Endodermal cell (in vitro differentiated cells): Measurements from ENCODE around the gene THADA. TPM values are rescaled to one million over a fixed set of nuclear protein-coding genes. Genes with fewer than 3 reads are reported as not detected.

Source experiments
- DNase-seq: peaks from one replicate; pipeline ENCODE4 v3.0.0-alpha.2; 2017
- H3K27ac ChIP-seq: 2 replicates; pipeline ENCODE4 v1.5.1; 2013; ENCODE audit warnings: mild to moderate bottlenecking, low read depth, low read length, moderate library complexity
- H3K27me3 ChIP-seq: 2 replicates; pipeline ENCODE4 v1.6.1; 2013; ENCODE audit warnings: mild to moderate bottlenecking, low read length, moderate library complexity; ENCODE audit not compliant: insufficient read depth, control insufficient read depth, poor library complexity, severe bottlenecking
- H3K36me3 ChIP-seq: 2 replicates; pipeline ENCODE4 v1.7.0; 2013; ENCODE audit warnings: mild to moderate bottlenecking, low read length, moderate library complexity; ENCODE audit not compliant: control insufficient read depth, insufficient read depth
- H3K4me1 ChIP-seq: one replicate; pipeline ENCODE4 v1.7.0; 2013; ENCODE audit warnings: low read length; ENCODE audit not compliant: control insufficient read depth, insufficient read depth
- H3K4me3 ChIP-seq: 2 replicates; pipeline ENCODE4 v1.5.1; 2013; ENCODE audit warnings: mild to moderate bottlenecking, low read length, moderate library complexity
- H3K9ac ChIP-seq: 2 replicates; pipeline ENCODE4 v1.6.1; 2013; ENCODE audit warnings: mild to moderate bottlenecking, low read length, moderate library complexity; ENCODE audit not compliant: poor library complexity, severe bottlenecking; ENCODE audit errors: extremely low read depth
- H3K9me3 ChIP-seq: 2 replicates; pipeline ENCODE4 v1.6.1; 2013; ENCODE audit warnings: mild to moderate bottlenecking, low read length, moderate library complexity; ENCODE audit not compliant: control insufficient read depth
- H3K27ac Mint-ChIP-seq: 2 replicates; pipeline ENCODE4 v1.8.0; 2020; ENCODE audit warnings: mixed read lengths
- H3K27me3 Mint-ChIP-seq: 2 replicates; pipeline ENCODE4 v1.8.0; 2021; ENCODE audit warnings: mild to moderate bottlenecking, mixed read lengths; ENCODE audit not compliant: insufficient read depth
- H3K36me3 Mint-ChIP-seq: 2 replicates; pipeline ENCODE4 v1.8.0; 2020; ENCODE audit warnings: low read depth, mixed read lengths
- H3K4me1 Mint-ChIP-seq: 2 replicates; pipeline ENCODE4 v1.8.0; 2020; ENCODE audit warnings: mixed read lengths
- H3K4me3 Mint-ChIP-seq: 2 replicates; pipeline ENCODE4 v1.8.0; 2020; ENCODE audit warnings: mild to moderate bottlenecking, moderate library complexity, mixed read lengths
- H3K9me3 Mint-ChIP-seq: 2 replicates; pipeline ENCODE4 v1.8.0; 2020; ENCODE audit warnings: mild to moderate bottlenecking, mixed read lengths
- CTCF ChIP-seq: fragments of 200-600 bp; sonication (generic); conservative IDR thresholded peaks from 2 replicates; pipeline ENCODE4 v1.5.0; 2021; ENCODE audit warnings: antibody characterized with exemption, mild to moderate bottlenecking
- WGBS, 2 experiments: methylation state at CpG; one replicate each; pipeline versions ENCODE4 v1.1.5 to v1.1.7; 2013; ENCODE audit warnings: missing lambda C conversion rate in 2 of 2, mixed read lengths in 1 of 2; ENCODE audit not compliant: insufficient coverage in 1 of 2, insufficient read length in 1 of 2; 5-methylcytosine and 5-hydroxymethylcytosine counted together
- total RNA-seq, 2 donors: library from RNA; stranded (reverse); fragmentation: NEBNext Ultra II Directional in 1 of 2; extraction: Animal tissue kit (Norgen Biotek cat#: 25700) in 1 of 2; gene quantifications; 2 replicates in 1 of 2; 3 replicates in 1 of 2; pipeline ENCODE4 v1.2.1, GENCODE V29; 2021

THADA gene
- total RNA-seq, 2 donors from 2014 or later: 32.8 to 35.0 TPM

- no peak overlapping the region for H3K27ac ChIP-seq
- H3K9me3 Mint-ChIP-seq: no peaks in the 10 kb centered on the region
- H3K27me3 ChIP-seq: no peaks in the 10 kb centered on the region
- H3K36me3 Mint-ChIP-seq: peaks cover 4% of the 10 kb centered on the region
- H3K4me1 ChIP-seq: no peaks in the 10 kb centered on the region
- H3K9me3 ChIP-seq: no peaks in the 10 kb centered on the region
- H3K9ac ChIP-seq: no peak overlapping the region
- peak overlapping the region; percentile 95 for H3K4me3 ChIP-seq
- no peak for TF ChIP-seq CTCF
- no peak for DNase-seq
- peaks cover 11% of the 10 kb centered on the region for H3K4me1 Mint-ChIP-seq
- peak overlapping the region; percentile 97 for H3K27ac Mint-ChIP-seq
- peak overlapping the region; percentile 93 for H3K4me3 Mint-ChIP-seq
- H3K27me3 Mint-ChIP-seq: peaks cover 4% of the 10 kb centered on the region
- 91 to 100% methylated on average over 2 to 3 of the region's 3 CpGs for WGBS, 2 experiments
- no peaks in the 10 kb centered on the region for H3K36me3 ChIP-seq
Measured at GRCh38 chr2:43594875-43595274, 963 bp downstream of the THADA start.

GRCh38 chr2:43593254-43593653, 2.6 kb downstream of the THADA start:
- Histone ChIP-seq H3K27ac (no peak overlapping the region), H3K4me3 (no peak overlapping the region), H3K36me3 (peaks cover 13% of the 10 kb centered on the region), H3K9ac (no peak overlapping the region), H3K27me3 (no peaks in the 10 kb centered on the region), H3K9me3 (no peaks in the 10 kb centered on the region), H3K4me1 (no peaks in the 10 kb centered on the region)
- TF ChIP-seq CTCF: no peak
- Mint-ChIP-seq H3K27ac (no peak overlapping the region), H3K9me3 (no peaks in the 10 kb centered on the region), H3K4me3 (no peak overlapping the region), H3K4me1 (peaks cover 7% of the 10 kb centered on the region), H3K27me3 (no peaks in the 10 kb centered on the region), H3K36me3 (peaks cover 7% of the 10 kb centered on the region)
- 94 to 96% methylated on average over 3 of the region's 3 CpGs for WGBS, 2 experiments
- DNase-seq: no peak

GRCh38 chr2:43592443-43592842, 3.4 kb downstream of the THADA start:
- Histone ChIP-seq H3K9me3 (no peaks in the 10 kb centered on the region), H3K4me3 (no peak overlapping the region), H3K27ac (no peak overlapping the region), H3K36me3 (peaks cover 19% of the 10 kb centered on the region), H3K27me3 (no peaks in the 10 kb centered on the region), H3K9ac (no peak overlapping the region), H3K4me1 (no peaks in the 10 kb centered on the region)
- H3K27ac Mint-ChIP-seq: no peak overlapping the region
- no peak for DNase-seq
- H3K4me3 Mint-ChIP-seq: no peak overlapping the region
- no peaks in the 10 kb centered on the region for H3K27me3 Mint-ChIP-seq
- H3K9me3 Mint-ChIP-seq: no peaks in the 10 kb centered on the region
- peaks cover 11% of the 10 kb centered on the region for H3K36me3 Mint-ChIP-seq
- H3K4me1 Mint-ChIP-seq: peaks cover 7% of the 10 kb centered on the region
- TF ChIP-seq CTCF: no peak
